ENCODE measurements around the gene DAO.

The DAO gene

GRCh38 chr12:108876550-108876949 is 3.3 kb upstream of the DAO start:
- no peak for DNase-seq

DNA sequence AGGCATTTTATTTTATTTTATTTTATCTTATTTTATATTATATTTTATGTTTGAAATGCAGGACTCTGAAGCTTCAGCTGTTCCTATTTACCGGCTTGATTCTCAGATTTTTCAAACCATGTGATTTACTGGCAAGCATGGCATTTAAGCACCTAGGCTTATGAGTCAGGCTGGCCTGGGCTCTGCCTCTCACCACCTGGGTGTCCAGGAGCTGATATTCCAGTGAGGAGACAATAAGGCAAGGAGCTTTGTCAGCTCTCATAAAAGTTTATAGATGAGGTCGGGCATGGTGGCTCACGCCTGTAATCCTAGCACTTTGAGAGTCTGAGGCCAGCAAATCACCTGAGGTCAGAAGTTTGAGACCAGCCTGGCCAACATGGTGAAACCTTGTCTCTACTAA is 2.1 kb downstream of the DAO start:
- no peak for DNase-seq

GRCh38 chr12:108884116-108885012 is 4.5 kb downstream of the DAO start:
- DNase-seq = no peak

- no peak for DNase-seq
Observed at GRCh38 chr12:108886873-108887629, 7.2 kb downstream of the DAO start.

DNA sequence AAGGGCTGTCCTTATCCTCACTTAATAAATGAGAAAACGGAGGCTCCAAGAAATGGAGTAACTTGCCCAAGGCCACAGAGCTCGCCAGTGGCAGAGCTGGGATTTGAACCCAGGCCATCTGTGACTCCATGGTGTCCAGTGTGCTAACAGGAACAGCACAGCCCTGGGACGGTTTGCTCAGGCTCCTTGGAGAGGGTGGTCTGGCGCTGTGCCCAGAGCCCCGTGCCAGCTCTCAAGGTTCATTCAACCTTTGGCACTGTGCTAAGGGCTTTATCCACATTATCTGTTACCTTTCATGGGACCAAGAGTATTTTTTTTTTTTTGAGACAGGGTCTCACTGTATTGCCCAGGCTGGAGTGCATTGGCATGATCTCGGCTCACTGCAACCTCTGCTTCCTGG is 8.1 kb downstream of the DAO start:
- DNase-seq = no peak

DNA sequence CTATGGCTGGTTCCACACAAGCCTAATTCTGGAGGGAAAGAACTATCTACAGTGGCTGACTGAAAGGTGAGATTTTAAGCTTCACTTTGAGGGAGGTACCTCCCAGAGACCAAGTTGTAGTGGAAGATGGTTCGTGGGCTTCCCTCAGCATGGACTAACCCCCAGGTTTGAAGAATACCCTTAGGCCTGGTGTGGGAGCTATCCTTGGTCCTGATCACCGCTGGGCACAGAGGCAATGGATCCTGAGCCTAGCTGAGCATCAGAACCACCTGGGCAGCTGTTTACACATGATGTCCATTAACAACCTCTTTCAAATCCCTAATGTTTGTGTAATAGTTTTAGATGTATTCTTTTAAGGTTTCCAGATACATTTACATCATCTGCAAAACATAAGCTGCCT is 10.3 kb downstream of the DAO start:
- peak; percentile 20 for DNase-seq

GRCh38 chr12:108895220-108895802 is 15.4 kb downstream of the DAO start:
- no peak for DNase-seq

DNA sequence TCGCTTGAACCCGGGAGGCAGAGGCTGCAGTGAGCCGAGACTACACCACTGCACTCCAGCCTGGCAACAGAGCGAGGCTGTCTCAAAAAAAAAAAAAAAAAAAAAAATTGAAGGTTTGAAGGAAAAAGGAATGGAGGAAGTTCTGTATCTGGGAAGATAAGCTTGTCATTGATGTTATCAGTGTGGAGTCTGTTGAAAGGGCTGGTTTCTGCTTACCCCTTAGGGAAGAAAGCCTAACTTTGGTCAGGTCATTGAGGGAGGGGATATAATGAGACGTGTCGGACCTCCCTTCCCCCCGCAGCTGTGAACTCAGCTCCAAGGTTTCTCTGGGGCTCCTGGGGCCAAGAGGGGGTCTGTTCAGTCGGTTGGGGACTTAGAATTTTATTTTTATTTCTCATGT is 16.4 kb downstream of the DAO start:
- no peak for DNase-seq

- DNase-seq = no peak
Observed at GRCh38 chr12:108896817-108897216, 16.9 kb downstream of the DAO start.

GRCh38 chr12:108899145-108899544 is 19.3 kb downstream of the DAO start:
- no peak for DNase-seq

- no peak for DNase-seq
Observed at GRCh38 chr12:108905725-108906124, 25.8 kb downstream of the DAO start.

GRCh38 chr12:108906971-108907370 is 27.1 kb downstream of the DAO start:
- DNase-seq = no peak

DNA sequence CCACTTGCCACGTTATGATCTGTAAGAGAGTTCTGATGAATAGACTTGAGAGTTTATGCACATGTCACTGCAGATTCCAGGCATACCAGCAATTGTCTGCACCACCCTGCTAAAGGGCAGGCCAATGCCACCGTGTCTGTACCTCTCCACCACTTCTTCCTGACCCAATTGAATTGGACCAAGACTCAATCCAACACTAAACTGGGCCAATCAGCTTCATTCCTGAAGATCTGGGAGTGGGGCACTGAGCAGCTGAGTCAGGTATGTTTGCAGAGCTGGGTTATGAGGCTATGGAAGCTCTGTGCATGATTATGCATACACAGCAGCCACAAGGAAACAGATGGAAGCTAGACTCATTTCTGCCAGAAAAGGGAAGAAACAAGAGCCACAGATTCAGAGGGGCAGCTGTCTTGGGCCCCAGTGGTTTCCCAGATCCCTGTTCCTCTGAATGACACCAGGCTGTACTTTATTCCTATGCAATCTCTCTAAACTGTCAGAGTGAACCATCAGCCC is 28.0 kb downstream of the DAO start:
- DNase-seq = no peak

- no peak for DNase-seq
Observed at GRCh38 chr12:108910336-108910735, 30.4 kb downstream of the DAO start.

GRCh38 chr12:108911915-108912314 is 32.0 kb downstream of the DAO start:
- DNase-seq = no peak

DNA sequence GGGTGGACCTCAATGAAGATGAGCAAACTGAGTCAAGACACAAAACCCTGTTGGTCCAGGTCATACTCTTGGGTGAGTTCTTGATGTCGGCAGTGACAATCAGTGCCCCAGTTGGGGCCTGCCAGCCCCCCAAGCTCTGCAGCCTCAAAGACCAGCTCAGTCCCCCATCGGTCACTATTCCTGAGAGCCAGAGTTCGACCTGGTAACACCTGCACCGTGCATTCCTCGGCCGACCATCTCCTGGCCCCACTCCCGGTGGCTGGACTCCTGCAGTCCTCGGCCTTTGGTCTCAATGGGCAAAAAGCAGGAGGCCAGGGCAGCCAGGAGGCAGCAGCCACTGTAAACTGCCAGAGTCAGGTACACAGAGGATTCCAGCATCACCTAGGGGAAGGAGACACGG is 32.5 kb downstream of the DAO start:
- DNase-seq = no peak

DNA sequence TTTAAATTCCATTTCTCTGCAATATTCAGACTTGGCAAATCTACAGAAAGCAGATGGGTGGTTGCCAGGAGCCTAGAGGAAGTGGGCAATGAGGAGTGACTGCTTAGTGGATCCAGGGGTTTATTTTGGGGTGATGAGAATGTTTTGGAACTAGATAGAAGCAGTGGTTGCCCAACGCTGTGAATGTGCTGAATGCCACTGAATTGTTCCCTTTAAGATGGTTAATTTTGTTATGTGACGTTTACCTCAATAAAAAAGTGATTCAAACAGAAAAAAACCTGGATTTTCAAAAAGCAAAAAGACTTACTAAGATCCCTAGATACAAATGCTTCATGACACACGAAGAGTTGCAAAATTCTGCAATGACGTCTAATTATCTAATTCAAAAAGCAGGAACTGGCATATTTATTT is 34.2 kb downstream of the DAO start:
- peak; percentile 55 for DNase-seq

DNA sequence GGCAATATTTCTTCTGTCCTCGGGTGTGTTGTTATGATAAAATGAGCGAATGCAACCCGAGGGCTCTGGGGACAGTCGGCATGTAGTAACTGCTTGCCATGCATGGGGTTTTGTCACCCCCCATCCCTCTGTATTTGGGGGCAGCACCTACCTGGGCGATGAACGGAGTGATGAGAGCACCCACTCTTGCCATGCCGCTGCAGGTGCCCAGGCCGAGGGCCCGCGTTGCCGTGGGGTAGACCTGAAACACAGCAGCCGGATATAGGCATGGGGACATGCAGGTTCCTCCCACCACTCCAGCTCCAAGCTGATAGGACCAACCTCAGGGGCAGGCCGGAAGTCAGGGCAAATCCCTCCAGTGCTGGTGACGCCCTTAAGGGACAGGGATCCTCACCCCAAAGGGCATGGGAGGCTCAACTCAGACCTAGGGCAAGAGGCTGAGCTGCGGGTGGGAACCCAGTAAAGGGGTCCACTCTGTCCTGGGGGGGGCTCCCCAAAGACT is 35.8 kb downstream of the DAO start:
- DNase-seq = no peak

- DNase-seq = no peak
Observed at GRCh38 chr12:108916336-108916735, 36.4 kb downstream of the DAO start.

GRCh38 chr12:108918206-108918605 is 38.3 kb downstream of the DAO start:
- no peak for DNase-seq

DNA sequence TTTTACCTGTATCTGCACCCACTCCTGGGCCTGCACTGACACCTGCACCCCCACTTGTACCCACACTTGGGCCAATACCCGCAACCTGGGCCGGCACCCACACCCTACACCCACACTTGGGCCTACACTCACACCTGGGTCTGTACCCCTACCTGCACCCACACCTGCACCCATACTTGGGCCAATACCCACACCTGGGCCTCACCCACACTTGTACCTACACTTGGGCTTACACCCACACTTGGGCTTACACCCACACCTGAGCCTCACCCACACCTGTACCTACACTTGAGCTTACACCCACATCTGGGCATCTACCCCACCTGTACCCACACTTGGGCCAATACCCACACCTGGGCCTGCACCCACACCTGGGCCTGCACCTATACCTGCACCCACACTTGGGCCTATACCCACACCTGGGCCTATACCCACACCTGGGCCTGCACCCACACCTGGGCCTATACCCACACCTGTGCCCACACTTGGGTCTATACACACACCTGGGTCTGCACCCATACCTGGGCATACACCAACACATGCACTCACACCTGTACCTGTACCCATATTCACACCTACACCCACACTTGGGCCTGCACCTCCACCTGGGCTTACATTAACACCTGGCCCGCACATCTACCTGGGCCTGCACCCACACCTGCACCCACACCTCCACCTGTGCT is 39.2 kb downstream of the DAO start:
- DNase-seq = no peak

DNA sequence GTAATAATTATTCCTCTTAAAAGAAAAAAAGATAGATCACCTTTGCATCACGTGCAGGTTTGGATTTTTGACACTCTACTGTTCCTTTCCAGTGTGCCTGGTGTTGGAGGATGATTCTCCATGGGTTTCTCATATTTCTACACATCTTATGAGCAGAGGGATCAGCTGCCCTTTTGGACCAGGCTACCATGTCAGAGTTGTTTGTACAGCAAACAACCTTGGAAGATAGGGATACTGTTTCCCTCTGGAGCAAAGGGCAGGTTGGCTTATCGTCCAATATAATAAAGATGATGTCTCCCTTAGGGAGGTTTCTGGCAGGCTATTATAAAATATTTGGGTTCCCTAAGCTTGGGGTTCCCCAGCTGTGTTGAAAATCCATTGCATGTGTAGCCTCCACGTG is 42.1 kb downstream of the DAO start:
- DNase-seq = no peak

DNA sequence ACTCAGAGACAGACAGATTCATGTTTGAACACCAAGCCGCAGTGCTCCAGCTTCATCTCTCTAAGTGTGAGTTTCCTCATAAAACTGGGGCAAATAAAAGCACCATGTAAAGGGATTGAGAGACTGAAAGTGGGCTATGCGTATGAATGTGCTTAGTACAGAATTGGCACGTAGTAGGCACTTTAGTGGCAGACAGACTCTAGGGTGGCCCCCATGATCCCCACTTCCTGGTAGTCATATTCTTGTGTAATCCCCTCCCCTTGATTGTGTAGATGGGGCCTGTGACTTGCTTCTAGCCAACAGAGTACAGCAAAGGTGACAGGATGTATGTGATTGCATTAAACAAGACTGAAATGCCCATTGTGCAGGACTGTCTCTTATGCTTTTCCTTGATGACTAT is 43.0 kb downstream of the DAO start:
- no peak for DNase-seq

Data from NCI-H226 (cell line).